H1 (cell line): Measurements from ENCODE around the gene ACTN4. TPM values are rescaled to one million over a fixed set of nuclear protein-coding genes. Genes with fewer than 3 reads are reported as not detected.

Experiments used
- polyA plus RNA-seq, 7 experiments: library from polyadenylated mRNA; depleted of rRNA in 3 of 7; stranded (reverse) in 5 of 7; unstranded in 2 of 7; fragments of >200 nt in 5 of 7; fragments of 200-250 nt in 2 of 7; gene quantifications; 1 replicate in 5 of 7; 2 replicates in 1 of 7; 4 replicates in 1 of 7; pipeline versions ENCODE4 v1.2.1 to v1.2.3, GENCODE V29; 2011 to 2013; ENCODE audit warnings: missing spikeins in 2 of 7, mixed read lengths in 2 of 7
- total RNA-seq: library from RNA; stranded (reverse); fragmentation: NEBNext Ultra II Directional; extraction: Animal tissue kit (Norgen Biotek cat#: 25700); gene quantifications from 2 replicates; pipeline ENCODE4 v1.2.1, GENCODE V29; 2021

ACTN4 gene
- total and polyA plus RNA-seq, 2 of the 8 experiments (the other 6 are each of a cell fraction or from before 2014, with no cell fraction given) = 211 to 520 TPM

Other genes starting within 250 kb of the ACTN4 start
- gene FAM98C, start 244.6 kb upstream of the ACTN4 start, total RNA-seq = 4.6 and 6.1 TPM in 2 replicates
- 9.4 and 12.3 TPM in 2 replicates for gene FAM98C, start 244.6 kb upstream of the ACTN4 start, polyA plus RNA-seq (2011; rRNA removed)
- gene RASGRP4, start 221.4 kb upstream of the ACTN4 start, total RNA-seq = 1.9 and 2.0 TPM in 2 replicates
- 3.1 and 5.7 TPM in 2 replicates for gene RASGRP4, start 221.4 kb upstream of the ACTN4 start, polyA plus RNA-seq (2011; rRNA removed)
- gene RYR1, start 214.0 kb upstream of the ACTN4 start, total RNA-seq = 10.7 and 11.8 TPM in 2 replicates
- 5.8 and 12.3 TPM in 2 replicates for gene RYR1, start 214.0 kb upstream of the ACTN4 start, polyA plus RNA-seq (2011; rRNA removed)
- gene MAP4K1, start 29.7 kb upstream of the ACTN4 start, total RNA-seq = 10.4 and 14.4 TPM in 2 replicates
- gene MAP4K1, start 29.7 kb upstream of the ACTN4 start, polyA plus RNA-seq (2011; rRNA removed) = 9.0 and 22.0 TPM in 2 replicates
- 329 and 344 TPM in 2 replicates for gene EIF3K, start 28.5 kb upstream of the ACTN4 start, total RNA-seq
- 937 and 977 TPM in 2 replicates for gene EIF3K, start 28.5 kb upstream of the ACTN4 start, polyA plus RNA-seq (2011; rRNA removed)
- 7.9 and 8.8 TPM in 2 replicates for gene CAPN12, start 96.8 kb downstream of the ACTN4 start, total RNA-seq
- gene CAPN12, start 96.8 kb downstream of the ACTN4 start, polyA plus RNA-seq (2011; rRNA removed) = 20.0 and 25.9 TPM in 2 replicates
- gene LGALS7, start 125.9 kb downstream of the ACTN4 start, total RNA-seq = not detected in 2 replicates
- gene LGALS7, start 125.9 kb downstream of the ACTN4 start, polyA plus RNA-seq (2011; rRNA removed) = 0.32 and 1.2 TPM in 2 replicates
- gene LGALS7B, start 141.6 kb downstream of the ACTN4 start, total RNA-seq = not detected in 2 replicates
- 3.6 and 6.2 TPM in 2 replicates for gene LGALS7B, start 141.6 kb downstream of the ACTN4 start, polyA plus RNA-seq (2011; rRNA removed)
- 0.37 and 0.54 TPM in 2 replicates for gene LGALS4, start 165.3 kb downstream of the ACTN4 start, total RNA-seq
- 0.32 and 0.71 TPM in 2 replicates for gene LGALS4, start 165.3 kb downstream of the ACTN4 start, polyA plus RNA-seq (2011; rRNA removed)
- gene ECH1, start 184.1 kb downstream of the ACTN4 start, total RNA-seq = 101 and 103 TPM in 2 replicates
- 147 and 173 TPM in 2 replicates for gene ECH1, start 184.1 kb downstream of the ACTN4 start, polyA plus RNA-seq (2011; rRNA removed)
- gene HNRNPL, start 202.3 kb downstream of the ACTN4 start, total RNA-seq = 711 and 779 TPM in 2 replicates
- gene HNRNPL, start 202.3 kb downstream of the ACTN4 start, polyA plus RNA-seq (2011; rRNA removed) = 403 and 404 TPM in 2 replicates
- gene RINL, start 230.6 kb downstream of the ACTN4 start, total RNA-seq = 11.9 and 14.2 TPM in 2 replicates
- 11.1 and 13.1 TPM in 2 replicates for gene RINL, start 230.6 kb downstream of the ACTN4 start, polyA plus RNA-seq (2011; rRNA removed)